HG02759 (cell line): Measurements from ENCODE around the gene CISD2.
"Not testable (repeated sequence)": the region's sequence is repeated elsewhere in the genome, so short reads cannot be mapped to it uniquely, and the experiment has no call there.

Source experiments
- ATAC-seq: cut with Tn5 transposase; IDR thresholded peaks from one replicate; pipeline ENCODE4 v1.9.1; 2021; ENCODE audit warnings: mild to moderate bottlenecking, moderate library complexity; ENCODE audit not compliant: unreplicated experiment

Gene CISD2

DNA sequence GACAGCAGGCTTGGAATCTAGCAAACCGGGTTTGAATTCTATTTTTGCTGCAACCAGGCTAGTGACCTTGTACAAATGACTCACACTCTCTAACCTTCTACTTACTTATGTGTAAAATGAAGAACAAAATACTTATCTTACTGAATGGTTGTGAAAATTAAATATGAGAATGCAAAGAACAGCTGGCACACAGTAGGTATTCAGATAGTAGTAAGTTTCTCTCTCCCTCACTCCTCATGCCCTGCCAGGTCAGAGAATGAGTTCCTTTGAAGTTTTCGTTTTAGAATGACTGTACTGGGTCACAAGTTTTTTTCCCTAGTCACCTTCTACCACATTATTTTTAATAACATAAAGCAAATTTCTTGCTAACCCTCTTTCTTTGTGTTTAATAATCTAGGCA, 33.0 kb downstream of the CISD2 start:
- no peak for ATAC-seq

DNA sequence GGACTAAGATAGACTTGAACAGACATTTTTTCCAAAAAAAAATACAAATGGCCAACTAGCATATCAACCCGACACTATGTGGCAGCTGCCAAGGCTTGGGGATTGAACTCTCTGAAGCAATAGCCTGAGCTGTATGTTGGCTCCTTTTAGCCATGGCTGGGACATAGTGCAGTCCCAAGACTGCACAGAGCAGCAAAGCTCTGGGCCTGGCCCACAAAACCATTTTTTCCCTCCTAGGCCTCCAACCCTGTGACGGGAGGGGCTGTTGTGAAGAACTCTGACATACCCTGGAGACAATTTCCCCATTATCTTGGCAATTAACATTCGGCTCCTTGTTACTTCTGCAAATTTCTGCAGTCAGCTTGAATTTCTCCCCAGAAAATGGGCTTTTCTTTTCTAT, 50.1 kb downstream of the CISD2 start:
- no peak for ATAC-seq

DNA sequence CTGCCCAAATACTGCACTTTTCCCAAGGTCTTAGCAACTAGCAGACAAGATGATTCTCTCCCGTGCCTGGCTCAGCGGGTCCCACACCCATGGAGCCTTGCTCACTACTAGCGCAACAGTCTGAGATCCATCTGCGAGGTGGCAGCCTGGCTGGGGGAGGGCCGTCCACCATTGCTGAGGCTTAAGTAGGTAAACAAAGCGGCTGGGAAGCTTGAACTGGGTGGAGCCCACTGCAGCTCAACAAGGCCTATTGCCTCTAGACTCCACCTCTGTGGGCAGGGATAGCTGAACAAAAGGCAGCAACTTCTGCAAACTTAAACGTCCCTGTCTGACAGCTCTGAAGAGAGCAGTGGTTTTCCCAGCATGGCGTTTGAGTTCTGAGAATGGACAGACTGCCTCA, 50.9 kb downstream of the CISD2 start:
- ATAC-seq = not testable (repeated sequence)

DNA sequence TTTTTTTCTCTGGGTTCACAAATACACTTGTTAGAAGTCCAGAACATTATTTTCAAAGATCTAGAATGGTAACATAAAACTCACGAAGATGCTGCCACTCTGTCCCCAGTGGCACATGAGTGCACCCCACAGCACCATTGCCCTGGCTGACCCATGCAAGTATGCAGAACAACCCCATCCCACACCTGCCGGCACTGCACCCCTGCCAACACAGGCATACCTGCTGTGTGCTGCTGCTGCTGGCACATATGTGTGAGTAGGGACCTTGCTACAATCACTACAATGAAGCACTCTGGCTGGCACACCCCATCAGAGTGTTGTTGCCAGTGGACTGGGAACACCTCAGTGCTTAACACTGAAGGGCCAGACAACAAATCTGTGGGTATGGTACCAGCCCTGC, 66.9 kb downstream of the CISD2 start:
- ATAC-seq = no peak

DNA sequence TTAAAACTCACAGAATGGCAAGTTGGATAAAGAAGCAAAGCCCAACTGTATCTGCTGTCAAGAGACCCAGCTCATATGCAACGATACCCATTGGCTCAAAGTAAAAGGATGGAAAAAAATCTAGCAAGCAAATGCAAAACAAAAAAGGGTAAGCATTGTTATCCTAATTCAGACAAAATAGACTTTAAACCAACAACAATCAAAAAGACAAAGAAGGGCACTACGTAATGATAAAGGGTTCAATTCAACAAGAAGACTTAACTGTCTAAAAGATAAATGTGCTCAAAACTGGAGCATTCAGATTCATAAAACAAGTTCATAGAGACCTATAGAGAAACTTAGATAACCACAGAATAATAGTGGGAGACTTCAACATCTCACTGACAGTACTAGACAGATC, 69.3 kb downstream of the CISD2 start:
- ATAC-seq = not testable (repeated sequence)
